Caco-2 (cell line): ENCODE results near the gene ANKRD13A. TPM values are rescaled to one million over a fixed set of nuclear protein-coding genes. Genes with fewer than 3 reads are reported as not detected.

Experiments used
- BruUV-seq: library from RNA; stranded (reverse); fragments of 400-500 nt; replicated peaks from 2 replicates; lab custom pipeline; 2021; lab: Mats Ljungman, UMichigan
- CTCF ChIA-PET: fragments of 300-600 bp; sonication (Branson Sonifier 250); formaldehyde crosslinking; loops from one replicate; lab custom pipeline; 2022; ENCODE audit warnings: antibody characterized with exemption; lab: Charles Lee
- POLR2A ChIA-PET: fragments of 300-600 bp; sonication (Branson Sonifier 250); formaldehyde crosslinking; loops from one replicate; lab custom pipeline; 2022; ENCODE audit warnings: antibody characterized with exemption; lab: Charles Lee
- DNase-seq, 2 experiments: peaks; one replicate each; pipeline versions ENCODE4 v3.0.0 to v3.0.0-alpha.2; 2020 to 2022
- H3K27me3 ChIP-seq: replicated peaks from 2 replicates; pipeline ENCODE4 v1.6.0; 2011; ENCODE audit warnings: low read length; ENCODE audit not compliant: control insufficient read depth, insufficient read depth
- H3K36me3 ChIP-seq: 2 replicates; pipeline ENCODE4 v1.5.1; 2011; ENCODE audit warnings: low read length; ENCODE audit not compliant: control insufficient read depth, insufficient read depth
- H3K4me1 ChIP-seq: fragments of 250-450 bp; sonication (Bioruptor Pico); 2 replicates; pipeline ENCODE4 v1.5.1; 2020; ENCODE audit warnings: mild to moderate bottlenecking
- H3K4me3 ChIP-seq: 2 replicates; pipeline ENCODE4 v1.5.1; 2011; ENCODE audit warnings: low read depth, mild to moderate bottlenecking, control low read depth, low read length
- H3K9me3 ChIP-seq: fragments of 250-450 bp; sonication (Bioruptor Pico); 2 replicates; pipeline ENCODE4 v1.5.1; 2020; ENCODE audit warnings: mild to moderate bottlenecking, moderate library complexity
- H3K27ac Mint-ChIP-seq: one replicate; pipeline ENCODE4 v1.8.0; 2022; ENCODE audit warnings: mixed read lengths; ENCODE audit not compliant: unreplicated experiment
- H3K27me3 Mint-ChIP-seq: one replicate; pipeline ENCODE4 v1.8.0; 2022; ENCODE audit warnings: mixed read lengths; ENCODE audit not compliant: insufficient read depth, unreplicated experiment
- H3K36me3 Mint-ChIP-seq: one replicate; pipeline ENCODE4 v1.8.0; 2022; ENCODE audit warnings: mild to moderate bottlenecking, mixed read lengths; ENCODE audit not compliant: insufficient read depth, unreplicated experiment
- H3K4me1 Mint-ChIP-seq: one replicate; pipeline ENCODE4 v1.8.0; 2022; ENCODE audit warnings: low read depth, mixed read lengths; ENCODE audit not compliant: unreplicated experiment
- H3K4me3 Mint-ChIP-seq: one replicate; pipeline ENCODE4 v1.8.0; 2022; ENCODE audit warnings: mild to moderate bottlenecking, moderate library complexity, mixed read lengths; ENCODE audit not compliant: unreplicated experiment
- H3K9me3 Mint-ChIP-seq: one replicate; pipeline ENCODE4 v1.8.0; 2022; ENCODE audit warnings: mixed read lengths; ENCODE audit not compliant: unreplicated experiment
- intact Hi-C: fragments of 100-400 bp; cut with micrococcal nuclease; formaldehyde crosslinking; loops from one replicate; pipeline ENCODE4 v1.10.0; 2022; ENCODE audit not compliant: unreplicated experiment
- total RNA-seq: library from RNA; stranded (reverse); gene quantifications from 2 replicates; pipeline ENCODE4 v1.2.3, GENCODE V29; 2022
- TF ChIP-seq, protein P1 (sequence below), 2 experiments: fragments of 200-600 bp in 1 of 2; IDR thresholded peaks; 1 replicate in 1 of 2; 2 replicates in 1 of 2; pipeline versions ENCODE4 v1.5.1 to v1.8.0; 2011 to 2022; ENCODE audit warnings: antibody characterized with exemption in 1 of 2, control low read depth in 1 of 2, inconsistent platforms in 1 of 2, low read depth in 1 of 2, low read length in 1 of 2, mild to moderate bottlenecking in 1 of 2, moderate library complexity in 1 of 2; ENCODE audit not compliant: insufficient read depth in 1 of 2, severe bottlenecking in 1 of 2, unreplicated experiment in 1 of 2

ANKRD13A gene
- total RNA-seq, 1 experiment from 2014 or later, result 42.2 TPM

DNA sequence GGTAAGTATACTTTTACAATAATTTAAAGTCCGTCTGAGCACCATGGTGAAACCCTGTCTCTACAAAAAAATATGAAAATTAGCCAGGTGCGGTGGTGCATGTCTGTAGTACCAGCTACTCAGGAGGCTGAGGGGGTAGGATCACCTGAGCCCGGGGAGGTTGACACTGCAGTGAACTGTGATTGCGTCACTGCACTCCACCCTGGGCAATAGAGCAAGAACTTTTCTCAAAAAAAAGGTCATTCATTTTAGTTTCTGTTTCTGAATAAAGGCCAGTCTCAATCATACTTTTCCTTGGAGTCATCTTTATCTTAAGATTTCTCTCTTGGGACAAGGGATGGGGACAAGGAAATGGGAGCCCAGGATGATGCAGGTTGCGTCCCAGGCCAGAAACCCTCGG, 12.9 kb downstream of the ANKRD13A start:
- no peaks in the 10 kb centered on the region for H3K9me3 ChIP-seq
- Mint-ChIP-seq H3K4me3 (no peak overlapping the region), H3K4me1 (peaks cover 19% of the 10 kb centered on the region), H3K27me3 (no peaks in the 10 kb centered on the region), H3K9me3 (no peaks in the 10 kb centered on the region), H3K27ac (no peak overlapping the region), H3K36me3 (peaks cover 24% of the 10 kb centered on the region)
- DNase-seq, result peak in 1 of 2 experiments; percentile 32
- no TSS peak for BruUV-seq
- no peaks in the 10 kb centered on the region for H3K27me3 ChIP-seq
- POLR2A ChIA-PET, result no interaction called here
- H3K4me1 ChIP-seq, result peaks cover 30% of the 10 kb centered on the region
- intact Hi-C loops, result no loop called here
- H3K36me3 ChIP-seq, result no peaks in the 10 kb centered on the region
- CTCF ChIA-PET, result no interaction called here
- TF ChIP-seq, protein P1, sequence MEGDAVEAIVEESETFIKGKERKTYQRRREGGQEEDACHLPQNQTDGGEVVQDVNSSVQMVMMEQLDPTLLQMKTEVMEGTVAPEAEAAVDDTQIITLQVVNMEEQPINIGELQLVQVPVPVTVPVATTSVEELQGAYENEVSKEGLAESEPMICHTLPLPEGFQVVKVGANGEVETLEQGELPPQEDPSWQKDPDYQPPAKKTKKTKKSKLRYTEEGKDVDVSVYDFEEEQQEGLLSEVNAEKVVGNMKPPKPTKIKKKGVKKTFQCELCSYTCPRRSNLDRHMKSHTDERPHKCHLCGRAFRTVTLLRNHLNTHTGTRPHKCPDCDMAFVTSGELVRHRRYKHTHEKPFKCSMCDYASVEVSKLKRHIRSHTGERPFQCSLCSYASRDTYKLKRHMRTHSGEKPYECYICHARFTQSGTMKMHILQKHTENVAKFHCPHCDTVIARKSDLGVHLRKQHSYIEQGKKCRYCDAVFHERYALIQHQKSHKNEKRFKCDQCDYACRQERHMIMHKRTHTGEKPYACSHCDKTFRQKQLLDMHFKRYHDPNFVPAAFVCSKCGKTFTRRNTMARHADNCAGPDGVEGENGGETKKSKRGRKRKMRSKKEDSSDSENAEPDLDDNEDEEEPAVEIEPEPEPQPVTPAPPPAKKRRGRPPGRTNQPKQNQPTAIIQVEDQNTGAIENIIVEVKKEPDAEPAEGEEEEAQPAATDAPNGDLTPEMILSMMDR (IDR thresholded peaks at IDR 0.05; ENCODE audit: insufficient read depth in 1 of 2, low read depth in 1 of 2, low read length in 1 of 2, severe bottlenecking in 1 of 2, unreplicated experiment in 1 of 2), result no peak
- H3K4me3 ChIP-seq, result no peak overlapping the region

DNA sequence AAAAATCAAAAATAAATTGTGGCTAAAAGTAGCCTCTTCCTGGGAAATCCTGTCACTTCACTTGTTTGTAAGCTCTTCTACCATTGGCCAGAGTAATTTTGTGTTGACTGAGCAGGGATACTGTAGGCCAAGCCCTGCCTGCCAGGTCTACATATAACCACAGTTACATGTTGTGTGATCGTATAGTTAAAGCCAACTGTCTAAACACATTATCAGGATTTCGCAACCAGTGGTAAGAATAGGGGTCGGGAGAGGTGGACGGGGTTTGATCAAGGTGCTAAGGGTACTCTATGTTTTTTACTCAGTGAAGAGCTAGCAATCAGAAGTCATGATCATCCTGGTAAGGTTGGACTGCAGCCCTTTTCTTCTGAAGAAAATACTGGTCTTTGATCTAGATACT, 13.4 kb downstream of the ANKRD13A start:
- H3K9me3 ChIP-seq, result no peaks in the 10 kb centered on the region
- BruUV-seq, result no TSS peak
- H3K4me1 Mint-ChIP-seq, result peaks cover 19% of the 10 kb centered on the region
- no peaks in the 10 kb centered on the region for H3K36me3 ChIP-seq
- ChIA-PET CTCF (no interaction called here), POLR2A (no interaction called here)
- no peak overlapping the region for H3K4me3 ChIP-seq
- peaks cover 30% of the 10 kb centered on the region for H3K4me1 ChIP-seq
- H3K36me3 Mint-ChIP-seq, result peaks cover 29% of the 10 kb centered on the region
- H3K27me3 Mint-ChIP-seq, result no peaks in the 10 kb centered on the region
- H3K27ac Mint-ChIP-seq, result no peak overlapping the region
- no peak overlapping the region for H3K4me3 Mint-ChIP-seq
- H3K27me3 ChIP-seq, result no peaks in the 10 kb centered on the region
- intact Hi-C loops, result no loop called here
- DNase-seq, result no peak
- TF ChIP-seq, protein P1 (IDR thresholded peaks at IDR 0.05; ENCODE audit: insufficient read depth in 1 of 2, low read depth in 1 of 2, low read length in 1 of 2, severe bottlenecking in 1 of 2, unreplicated experiment in 1 of 2), result no peak
- H3K9me3 Mint-ChIP-seq, result no peaks in the 10 kb centered on the region

DNA sequence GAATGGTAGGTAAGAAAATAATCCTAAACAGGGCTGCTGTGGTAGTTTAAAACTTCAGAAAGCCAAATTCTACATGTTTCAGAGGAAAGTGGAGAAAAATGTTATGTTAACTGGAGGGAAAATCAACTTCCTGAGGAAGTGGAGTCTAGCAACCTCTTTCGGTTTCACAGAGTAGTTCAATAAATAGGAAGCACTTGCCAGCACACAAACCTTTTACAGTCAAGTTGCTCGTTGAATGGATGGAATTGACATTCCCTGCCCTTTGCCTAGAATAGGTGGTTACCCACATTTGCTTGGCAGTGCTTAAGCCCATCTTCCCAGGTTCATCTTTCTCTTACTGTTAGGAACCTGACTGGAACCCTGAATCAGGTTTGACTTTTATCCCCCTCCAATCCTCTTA, 15.9 kb downstream of the ANKRD13A start:
- peaks cover 42% of the 10 kb centered on the region for H3K36me3 Mint-ChIP-seq
- no peak overlapping the region for H3K27ac Mint-ChIP-seq
- no peak for DNase-seq
- H3K36me3 ChIP-seq, result no peaks in the 10 kb centered on the region
- H3K4me1 Mint-ChIP-seq, result peaks cover 19% of the 10 kb centered on the region
- TF ChIP-seq, protein P1 (IDR thresholded peaks at IDR 0.05; ENCODE audit: insufficient read depth in 1 of 2, low read depth in 1 of 2, low read length in 1 of 2, severe bottlenecking in 1 of 2, unreplicated experiment in 1 of 2), result no peak
- peaks cover 27% of the 10 kb centered on the region for H3K4me1 ChIP-seq
- ChIA-PET CTCF (no interaction called here), POLR2A (no interaction called here)
- H3K4me3 ChIP-seq, result no peak overlapping the region
- no peak overlapping the region for H3K4me3 Mint-ChIP-seq
- intact Hi-C loops, result no loop called here
- H3K27me3 Mint-ChIP-seq, result no peaks in the 10 kb centered on the region
- H3K9me3 ChIP-seq, result no peaks in the 10 kb centered on the region
- H3K9me3 Mint-ChIP-seq, result no peaks in the 10 kb centered on the region
- H3K27me3 ChIP-seq, result no peaks in the 10 kb centered on the region
- no TSS peak for BruUV-seq
